Activated CD8-positive, alpha-beta memory T cell treated with anti-CD3 and anti-CD28 coated beads, Interleukin-2, amount 50 U/mL, for 4 hours (primary cell): ENCODE results near the gene ZC4H2.
"Not testable (repeated sequence)": the region's sequence is repeated elsewhere in the genome, so short reads cannot be mapped to it uniquely, and the experiment has no call there.

Experiments
- DNase-seq: peaks from one replicate; pipeline ENCODE4 v3.0.0-alpha.2; 2020

ZC4H2 gene, protein sequence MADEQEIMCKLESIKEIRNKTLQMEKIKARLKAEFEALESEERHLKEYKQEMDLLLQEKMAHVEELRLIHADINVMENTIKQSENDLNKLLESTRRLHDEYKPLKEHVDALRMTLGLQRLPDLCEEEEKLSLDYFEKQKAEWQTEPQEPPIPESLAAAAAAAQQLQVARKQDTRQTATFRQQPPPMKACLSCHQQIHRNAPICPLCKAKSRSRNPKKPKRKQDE

DNA sequence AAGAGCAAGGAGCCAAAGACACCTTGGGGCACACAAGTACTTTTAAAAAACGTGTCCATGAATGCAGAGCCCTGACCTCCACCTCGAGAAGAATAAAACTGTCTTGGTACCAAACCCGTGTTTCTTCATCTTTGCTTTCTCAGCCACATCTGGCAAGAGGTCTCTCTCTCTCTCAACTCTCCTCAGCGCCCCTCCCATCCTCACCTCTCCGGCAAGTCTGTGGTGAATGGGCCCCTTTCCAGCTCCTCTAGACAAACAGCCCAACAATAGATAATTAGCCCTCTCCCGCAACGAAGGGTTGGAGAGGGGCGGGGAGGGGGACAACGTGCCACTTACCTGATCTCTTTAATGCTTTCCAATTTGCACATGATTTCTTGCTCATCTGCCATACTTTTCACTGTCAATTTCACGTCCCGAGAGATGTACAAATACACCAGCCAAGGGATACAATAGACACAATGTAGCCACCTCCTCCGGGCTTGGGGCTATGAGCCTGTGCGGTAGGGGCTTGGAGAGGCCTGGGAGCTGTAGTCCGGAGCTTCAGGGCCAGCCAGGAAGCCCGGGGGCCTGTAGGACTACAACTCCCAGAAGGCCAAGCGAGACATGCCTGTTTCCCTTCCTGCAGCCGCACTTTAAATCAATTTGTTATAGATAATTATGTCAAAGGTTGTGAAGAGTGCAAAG lies at the start of gene ZC4H2:
TSS of gene ZC4H2 (minus strand) at position 462 of the 684 bp plus-strand sequence. CDS start at position 389, 73 bp downstream.
- peak; percentile 66 for DNase-seq

DNA sequence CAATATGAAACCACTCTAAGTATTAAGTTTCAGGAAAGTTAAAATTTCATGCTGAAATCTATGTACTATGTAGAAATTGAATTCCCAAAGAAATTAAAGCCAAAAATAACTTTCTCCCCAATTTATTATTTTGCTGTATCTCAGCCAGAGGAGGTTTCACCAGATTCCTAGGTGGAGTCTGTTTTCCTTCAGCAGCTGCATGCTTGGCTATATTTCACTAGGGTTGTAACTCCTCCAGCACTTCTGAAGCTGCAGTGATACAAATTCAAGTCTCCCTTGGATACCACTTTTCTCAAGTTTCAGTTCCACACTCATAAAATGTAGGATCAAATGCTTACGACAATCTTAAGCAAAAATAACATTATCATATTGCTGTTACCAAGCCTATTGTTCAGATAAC lies 41.2 kb upstream of the ZC4H2 start:
- no peak for DNase-seq

DNA sequence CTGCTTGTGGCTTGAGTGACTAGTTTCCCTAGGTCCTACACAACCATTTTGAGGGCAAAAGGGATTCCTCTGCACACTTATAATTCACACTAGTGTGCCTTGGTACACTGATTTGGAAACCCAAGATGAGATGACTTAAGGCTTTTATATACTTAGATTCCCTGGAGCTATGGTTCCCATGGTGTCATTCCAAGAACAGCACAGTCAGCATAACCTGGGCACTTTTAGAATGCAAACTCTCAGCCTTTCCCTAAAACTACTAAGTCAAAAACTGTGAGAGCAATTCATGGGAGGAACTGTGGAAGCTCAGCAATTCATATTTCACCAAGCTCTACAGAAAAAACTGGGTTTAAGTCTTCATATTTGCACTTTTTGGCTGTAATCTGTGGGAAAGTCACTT lies 38.0 kb upstream of the ZC4H2 start:
- DNase-seq: no peak

DNA sequence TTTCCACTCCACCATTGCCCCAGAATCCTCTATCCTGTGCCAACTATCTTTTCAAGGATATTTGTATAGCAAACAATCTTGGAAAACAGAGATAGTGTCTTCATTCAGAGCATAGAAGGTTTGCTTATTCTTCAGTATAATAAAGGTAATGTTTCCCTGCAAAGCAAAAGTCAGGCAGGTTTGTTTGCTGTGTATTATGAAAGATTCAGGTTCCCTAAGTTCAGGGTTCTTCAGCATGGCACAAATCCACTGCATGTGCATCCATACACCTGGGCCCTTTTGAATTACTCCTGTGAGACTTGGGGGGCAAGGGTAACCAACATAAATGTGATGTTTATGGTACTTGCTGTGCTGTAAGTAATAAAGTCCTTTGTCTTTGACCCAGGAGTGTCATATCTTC lies 33.2 kb upstream of the ZC4H2 start:
- no peak for DNase-seq

DNA sequence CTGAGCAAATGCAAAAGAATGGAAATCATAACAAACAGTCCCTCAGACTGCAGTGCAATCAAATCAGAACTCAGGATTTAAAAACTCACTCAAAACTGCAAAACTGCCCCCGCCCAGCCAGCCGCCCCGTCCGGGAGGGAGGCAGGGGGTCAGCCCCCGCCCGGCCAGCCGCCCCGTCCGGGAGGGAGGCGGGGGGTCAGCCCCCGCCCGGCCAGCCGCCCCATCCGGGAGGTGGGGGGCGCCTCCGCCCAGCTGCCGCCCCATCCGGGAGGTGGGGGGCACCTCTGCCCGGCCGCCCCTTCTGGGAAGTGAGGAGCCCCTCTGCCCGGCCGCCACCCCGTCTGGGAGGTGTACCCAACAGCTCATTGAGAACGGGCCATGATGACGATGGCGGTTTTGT lies 26.0 kb upstream of the ZC4H2 start:
- DNase-seq: not testable (repeated sequence)

DNA sequence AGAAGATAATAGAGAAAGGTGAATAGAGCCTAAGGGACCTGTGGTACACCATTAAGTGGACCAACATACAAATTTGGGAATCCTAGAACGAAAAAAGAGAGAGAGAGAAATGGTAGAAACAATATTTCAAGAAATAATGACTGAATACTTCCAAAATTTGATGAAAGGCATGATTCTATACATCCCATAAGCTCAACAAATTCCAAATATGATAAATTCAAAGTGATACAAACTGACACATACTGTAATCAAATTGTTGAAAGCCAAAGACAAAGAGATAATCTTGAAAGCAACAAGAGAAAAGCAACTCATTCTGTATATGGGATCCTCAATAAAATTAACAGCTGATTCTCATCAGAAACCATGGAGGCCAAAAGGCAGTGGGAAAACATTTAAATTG lies 20.6 kb upstream of the ZC4H2 start:
- DNase-seq: no peak

DNA sequence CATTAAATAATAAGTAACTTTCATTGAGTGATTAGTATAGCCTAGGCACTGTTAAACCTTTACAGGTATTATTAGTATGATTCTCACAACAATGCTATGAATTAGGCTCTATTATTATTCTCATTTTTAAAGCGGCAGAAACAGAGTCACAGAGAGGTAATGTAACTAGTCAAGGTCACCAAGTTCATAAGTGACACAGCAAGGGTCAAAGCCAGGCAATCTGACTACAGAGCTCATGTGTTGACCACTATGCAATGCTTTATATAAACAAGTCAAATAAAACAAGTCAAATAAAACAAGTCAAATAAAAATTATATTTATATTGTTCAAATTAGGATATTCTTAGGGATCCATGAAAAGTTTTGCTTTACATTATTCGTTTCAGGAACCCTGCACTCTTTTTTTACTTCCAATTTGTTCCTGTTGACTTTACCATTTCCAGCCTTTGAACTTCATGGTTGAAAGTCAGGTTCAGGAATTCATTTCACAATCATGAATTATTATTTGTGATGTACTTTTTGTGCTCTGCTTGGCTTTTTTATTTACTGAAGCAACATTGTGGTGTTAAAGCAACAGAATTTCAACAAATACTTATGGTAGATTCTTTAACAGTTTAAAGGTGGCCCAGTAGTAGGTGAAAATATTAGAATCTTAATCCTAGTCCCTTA lies 18.0 kb upstream of the ZC4H2 start:
- DNase-seq: no peak

DNA sequence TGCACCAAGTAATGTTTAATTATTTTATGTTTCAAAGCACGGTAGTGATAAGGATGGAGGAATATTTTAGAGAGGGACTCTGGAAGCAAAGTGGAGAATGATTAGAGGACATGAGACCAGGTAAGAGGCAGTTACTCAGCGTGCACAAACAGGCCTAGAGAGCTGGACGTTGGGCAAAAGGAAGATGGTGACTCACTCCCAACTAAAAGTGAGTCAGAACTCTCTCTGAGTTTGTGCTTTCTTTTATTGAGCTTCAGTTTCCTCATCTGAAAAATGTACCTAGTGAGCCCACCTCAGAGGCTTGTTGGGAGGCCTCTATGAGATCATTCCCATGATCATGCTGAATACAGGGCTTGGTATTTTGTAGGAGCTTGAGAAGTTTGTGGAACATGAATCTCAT lies 1.6 kb upstream of the ZC4H2 start:
- no peak for DNase-seq

DNA sequence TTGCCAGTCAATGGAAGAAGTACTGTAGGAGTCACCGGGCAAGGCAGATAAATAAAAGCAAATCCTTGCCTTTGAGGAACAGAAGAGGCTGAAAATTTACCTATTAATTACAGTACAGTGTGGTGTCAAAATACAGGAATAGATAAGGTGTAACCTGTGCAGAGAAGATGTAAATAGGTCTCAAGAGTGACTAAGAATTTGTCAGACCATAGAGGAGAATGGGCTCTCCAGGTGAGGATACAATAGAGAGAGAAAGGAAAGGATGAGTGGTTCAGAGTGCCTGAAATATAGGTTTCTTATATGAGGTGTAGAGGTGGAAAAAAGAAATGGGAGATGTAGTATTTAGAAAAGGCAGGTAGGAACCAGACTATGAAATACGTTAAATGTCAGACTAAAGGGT lies 801 bp upstream of the ZC4H2 start:
- DNase-seq: no peak

DNA sequence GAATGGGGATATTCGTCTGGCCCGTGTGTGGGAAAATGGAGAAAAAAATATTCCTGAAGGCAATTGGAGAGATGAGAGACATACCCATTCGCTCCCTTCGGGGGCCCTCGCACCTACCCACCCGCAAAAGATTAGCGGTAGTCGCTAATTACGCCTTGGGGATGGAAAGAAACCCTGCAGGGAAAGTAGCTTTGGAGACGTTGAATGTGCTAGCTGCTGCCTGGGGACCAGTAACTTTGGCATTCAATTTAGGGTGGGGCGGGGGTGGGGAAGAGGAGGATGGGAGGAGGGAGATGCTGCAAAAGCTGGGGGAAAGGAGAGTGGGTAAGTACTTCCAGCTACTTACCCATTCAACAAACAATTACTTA lies 407 bp upstream of the ZC4H2 start:
- DNase-seq: no peak

DNA sequence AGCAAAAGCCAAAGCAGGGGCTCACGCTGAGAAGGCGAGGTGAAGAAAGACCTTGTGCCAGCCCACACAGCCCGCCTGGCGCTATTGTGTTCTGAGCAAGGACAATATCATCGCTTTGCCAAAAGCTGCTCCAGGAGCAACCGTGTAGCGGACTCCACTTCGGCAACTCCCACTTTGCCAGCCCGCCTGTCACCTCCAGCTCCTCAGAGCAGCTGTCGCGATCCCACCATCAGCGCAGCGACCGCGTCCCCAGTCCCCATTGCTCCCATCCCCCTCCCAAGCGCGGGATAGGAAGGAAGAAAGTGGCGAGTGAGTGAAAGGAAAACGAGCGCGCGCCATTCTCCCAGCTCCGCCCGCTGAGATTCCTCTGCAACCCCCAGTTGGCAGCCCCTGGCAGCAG lies 759 bp downstream of the ZC4H2 start:
- DNase-seq: peak; percentile 22

DNA sequence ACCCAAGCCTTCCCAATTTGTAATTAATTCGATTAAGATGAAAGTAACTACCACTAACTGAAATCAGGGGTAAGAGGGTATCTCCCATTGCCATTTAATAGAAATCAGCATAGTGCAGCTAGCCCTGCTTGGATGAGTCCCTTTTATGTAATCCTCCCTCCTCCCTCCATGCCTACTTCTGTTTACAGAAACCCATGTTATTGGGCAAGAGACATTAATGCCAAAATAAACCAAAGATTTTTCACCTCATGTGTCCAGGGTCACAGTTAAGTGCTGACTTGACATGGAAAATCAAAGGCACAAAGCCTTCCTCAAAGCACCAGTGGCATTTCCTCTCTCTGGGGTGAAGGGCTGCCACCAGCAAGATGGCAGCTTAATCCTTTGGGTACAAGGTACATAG lies 50.8 kb downstream of the ZC4H2 start:
- DNase-seq: no peak

DNA sequence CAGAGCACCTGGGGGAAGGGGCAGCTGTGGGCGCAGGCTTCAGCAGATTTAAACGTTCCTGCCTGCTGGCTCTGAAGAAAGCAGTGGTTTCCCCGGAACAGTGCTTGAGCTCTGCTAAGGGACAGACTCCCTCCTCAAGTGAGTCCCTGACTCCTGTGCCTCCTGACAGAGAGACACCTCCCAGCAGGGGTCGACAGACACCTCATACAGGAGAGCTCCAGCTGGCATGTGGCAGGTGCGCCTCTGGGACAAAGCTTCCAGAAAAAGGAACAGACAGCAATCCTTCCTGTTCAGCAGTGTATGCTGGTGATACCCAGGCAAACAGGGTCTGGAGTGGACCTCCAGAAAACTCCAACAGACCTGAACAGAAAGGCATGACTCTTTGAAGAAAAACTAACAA lies 68.1 kb downstream of the ZC4H2 start:
- no peak for DNase-seq

DNA sequence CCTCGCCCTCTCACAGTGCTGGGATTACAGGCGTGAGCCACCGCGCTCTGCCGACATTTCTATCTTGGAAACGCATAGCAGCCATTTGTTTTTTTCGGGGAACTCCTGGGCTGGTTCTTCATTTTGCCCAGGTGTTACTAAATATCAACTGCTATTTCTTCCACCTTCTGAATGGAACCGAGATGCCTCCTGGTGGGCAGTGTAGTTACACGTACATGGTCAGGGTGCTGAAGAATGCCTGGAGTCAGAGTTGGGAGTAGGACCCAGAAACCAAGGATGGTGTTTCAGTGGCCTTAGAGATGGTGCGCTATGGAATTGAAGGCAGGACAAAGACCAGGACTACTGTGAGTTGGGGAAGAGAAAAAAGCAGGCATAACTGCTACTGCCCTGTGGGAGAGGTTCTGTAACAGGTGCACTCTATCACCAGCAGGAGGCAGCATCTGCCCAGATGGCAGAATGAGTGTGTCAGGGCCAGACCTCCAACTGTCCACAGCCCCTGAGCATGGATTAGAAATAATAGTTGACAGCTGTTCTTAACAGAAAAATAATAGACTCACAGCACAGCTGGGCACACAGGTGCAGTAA lies 81.7 kb downstream of the ZC4H2 start:
- peak; percentile 21 for DNase-seq

DNA sequence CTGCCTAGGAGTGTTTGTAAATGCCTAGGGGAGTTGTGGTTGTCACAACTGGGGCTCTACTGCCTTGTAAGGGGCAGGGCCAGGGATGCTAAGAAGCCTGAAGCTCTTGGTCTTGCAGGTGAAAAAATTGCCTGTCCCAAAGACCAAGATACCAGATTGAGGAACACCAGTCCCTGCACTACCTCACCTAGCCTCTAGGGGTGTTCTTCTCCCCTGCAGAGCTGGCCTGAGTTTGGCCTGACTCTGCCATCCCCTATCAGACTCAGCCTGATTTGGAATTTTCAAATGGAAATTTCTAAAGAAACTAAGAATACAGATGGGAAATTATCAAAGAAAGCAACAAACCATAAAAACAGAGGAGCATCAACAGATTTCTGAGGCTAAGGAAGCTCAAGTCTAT lies 90.4 kb downstream of the ZC4H2 start:
- DNase-seq: no peak

DNA sequence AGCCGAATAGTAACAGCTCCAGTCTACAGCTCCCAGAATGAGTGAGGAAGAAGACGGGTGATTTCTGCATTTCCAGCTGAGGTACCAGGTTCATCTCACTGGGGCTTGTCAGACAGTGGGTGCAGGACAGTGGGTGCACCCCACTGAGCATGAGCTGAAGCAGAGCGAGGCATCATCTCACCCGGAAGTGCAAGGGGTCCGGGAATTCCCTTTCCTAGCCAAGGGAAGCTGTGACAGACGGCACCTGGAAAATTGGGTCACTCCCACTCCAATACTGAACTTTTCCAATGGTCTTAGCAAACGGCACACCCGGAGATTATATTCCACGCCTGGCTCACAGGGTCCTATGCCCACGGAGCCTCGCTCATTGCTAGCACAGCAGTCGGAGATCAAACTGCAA lies 97.5 kb downstream of the ZC4H2 start:
- DNase-seq: not testable (repeated sequence)

DNA sequence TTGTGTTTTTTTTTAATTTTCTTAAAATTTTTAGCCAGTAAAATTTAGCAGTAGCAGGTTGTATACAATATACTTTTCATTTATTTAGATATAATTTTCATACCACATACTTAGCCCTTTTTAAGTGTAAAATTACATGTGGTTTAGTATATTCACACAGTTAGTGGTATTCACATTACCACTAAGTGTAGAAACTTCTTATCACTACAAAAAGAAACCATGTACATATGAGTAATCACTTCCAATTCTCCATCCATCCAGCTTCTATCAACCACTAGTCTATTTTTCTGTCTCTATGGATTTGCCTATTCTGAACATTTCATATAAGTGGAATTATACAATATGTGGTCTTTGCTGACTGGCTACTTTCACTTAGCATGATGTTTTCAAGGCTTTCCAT lies 109.0 kb downstream of the ZC4H2 start:
- DNase-seq: no peak
